ENCODE measurements around the gene KCNA2. TPM values are rescaled to one million over a fixed set of nuclear protein-coding genes. Genes with fewer than 3 reads are reported as not detected.

The KCNA2 gene
- polyA plus RNA-seq, 1 of the 3 experiments (the other 2 are of a cell fraction): not detected

DNA sequence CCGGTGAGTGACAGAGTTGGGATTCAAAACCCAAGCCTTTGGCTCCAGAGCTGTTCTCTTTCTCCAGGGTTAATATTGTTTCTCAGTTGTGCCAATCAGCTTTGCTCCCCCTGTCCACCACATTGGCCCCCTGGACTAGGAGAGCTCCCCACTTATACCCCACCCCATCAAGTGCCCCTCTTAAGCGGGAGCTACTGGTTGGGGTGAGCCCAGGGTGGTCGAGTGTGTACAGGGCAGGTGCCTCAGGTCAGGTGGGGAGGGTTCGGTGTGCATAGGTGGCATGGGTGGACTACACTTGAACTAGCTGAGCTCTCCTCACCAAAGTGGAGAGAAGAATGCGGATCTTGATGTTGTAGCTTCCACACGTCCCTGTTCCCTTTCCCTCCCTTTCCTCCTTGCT is 14.2 kb downstream of the KCNA2 start:
- H3K9me3 ChIP-seq: no peaks in the 10 kb centered on the region
- no peak overlapping the region for H3K4me3 ChIP-seq (ENCODE audit: low read depth in 2 of 2, low read length in 1 of 2)
- DNase-seq: no peak
- H2AFZ ChIP-seq (ENCODE audit: low read depth): no peak overlapping the region
- peaks cover 5% of the 10 kb centered on the region; the same call in 1 of the 2 replicates for H3K27me3 ChIP-seq (ENCODE audit: insufficient read depth)
- ChIA-PET POLR2A (no interaction called here), CTCF (interaction anchor here (0.8 to 1.6 kb wide), 5 partner anchors 36 to 191 kb away, joined by 3 to 5 read pairs (median 4); no protein-coding TSS in a partner anchor)
- TF ChIP-seq, protein P1, sequence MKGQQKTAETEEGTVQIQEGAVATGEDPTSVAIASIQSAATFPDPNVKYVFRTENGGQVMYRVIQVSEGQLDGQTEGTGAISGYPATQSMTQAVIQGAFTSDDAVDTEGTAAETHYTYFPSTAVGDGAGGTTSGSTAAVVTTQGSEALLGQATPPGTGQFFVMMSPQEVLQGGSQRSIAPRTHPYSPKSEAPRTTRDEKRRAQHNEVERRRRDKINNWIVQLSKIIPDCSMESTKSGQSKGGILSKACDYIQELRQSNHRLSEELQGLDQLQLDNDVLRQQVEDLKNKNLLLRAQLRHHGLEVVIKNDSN (IDR thresholded peaks at IDR 0.05; ENCODE audit: borderline replicate concordance, low read depth): no peak
- TF ChIP-seq NFIC (IDR thresholded peaks at IDR 0.05; ENCODE audit: borderline replicate concordance): no peak
- TF ChIP-seq, protein P2, sequence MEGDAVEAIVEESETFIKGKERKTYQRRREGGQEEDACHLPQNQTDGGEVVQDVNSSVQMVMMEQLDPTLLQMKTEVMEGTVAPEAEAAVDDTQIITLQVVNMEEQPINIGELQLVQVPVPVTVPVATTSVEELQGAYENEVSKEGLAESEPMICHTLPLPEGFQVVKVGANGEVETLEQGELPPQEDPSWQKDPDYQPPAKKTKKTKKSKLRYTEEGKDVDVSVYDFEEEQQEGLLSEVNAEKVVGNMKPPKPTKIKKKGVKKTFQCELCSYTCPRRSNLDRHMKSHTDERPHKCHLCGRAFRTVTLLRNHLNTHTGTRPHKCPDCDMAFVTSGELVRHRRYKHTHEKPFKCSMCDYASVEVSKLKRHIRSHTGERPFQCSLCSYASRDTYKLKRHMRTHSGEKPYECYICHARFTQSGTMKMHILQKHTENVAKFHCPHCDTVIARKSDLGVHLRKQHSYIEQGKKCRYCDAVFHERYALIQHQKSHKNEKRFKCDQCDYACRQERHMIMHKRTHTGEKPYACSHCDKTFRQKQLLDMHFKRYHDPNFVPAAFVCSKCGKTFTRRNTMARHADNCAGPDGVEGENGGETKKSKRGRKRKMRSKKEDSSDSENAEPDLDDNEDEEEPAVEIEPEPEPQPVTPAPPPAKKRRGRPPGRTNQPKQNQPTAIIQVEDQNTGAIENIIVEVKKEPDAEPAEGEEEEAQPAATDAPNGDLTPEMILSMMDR (IDR thresholded peaks at IDR 0.05): no peak
- TF ChIP-seq POLR2AphosphoS5 (IDR thresholded peaks at IDR 0.05; ENCODE audit: low read depth, low read length): no peak
- TF ChIP-seq RXRA (IDR thresholded peaks at IDR 0.05; ENCODE audit: borderline replicate concordance, low read depth): no peak
- TF ChIP-seq, protein P3, sequence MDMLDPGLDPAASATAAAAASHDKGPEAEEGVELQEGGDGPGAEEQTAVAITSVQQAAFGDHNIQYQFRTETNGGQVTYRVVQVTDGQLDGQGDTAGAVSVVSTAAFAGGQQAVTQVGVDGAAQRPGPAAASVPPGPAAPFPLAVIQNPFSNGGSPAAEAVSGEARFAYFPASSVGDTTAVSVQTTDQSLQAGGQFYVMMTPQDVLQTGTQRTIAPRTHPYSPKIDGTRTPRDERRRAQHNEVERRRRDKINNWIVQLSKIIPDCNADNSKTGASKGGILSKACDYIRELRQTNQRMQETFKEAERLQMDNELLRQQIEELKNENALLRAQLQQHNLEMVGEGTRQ (IDR thresholded peaks at IDR 0.05; ENCODE audit: borderline replicate concordance, low read depth, low read length): no peak
- TF ChIP-seq TCF12 (IDR thresholded peaks at IDR 0.05): no peak
- TF ChIP-seq JUND (IDR thresholded peaks at IDR 0.05): no peak
- TF ChIP-seq TEAD4 (IDR thresholded peaks at IDR 0.05; ENCODE audit: borderline replicate concordance, insufficient read depth): no peak
- TF ChIP-seq SMC3 (IDR thresholded peaks at IDR 0.05; ENCODE audit: low read depth, low read length): no peak
- TF ChIP-seq MEF2A (IDR thresholded peaks at IDR 0.05; ENCODE audit: borderline replicate concordance, low read depth): no peak
- TF ChIP-seq TAF1 (IDR thresholded peaks at IDR 0.05; ENCODE audit: borderline replicate concordance, low read depth, low read length): no peak
- no peak for TF ChIP-seq FOSL2 (IDR thresholded peaks at IDR 0.05; ENCODE audit: borderline replicate concordance, low read depth)
- no peak for TF ChIP-seq RFX5 (IDR thresholded peaks at IDR 0.05; ENCODE audit: low read length)
- TF ChIP-seq GABPA (IDR thresholded peaks at IDR 0.05; ENCODE audit: low read depth): no peak
- TF ChIP-seq YY1 (IDR thresholded peaks at IDR 0.05; ENCODE audit: low read depth): no peak
- TF ChIP-seq, protein P4, sequence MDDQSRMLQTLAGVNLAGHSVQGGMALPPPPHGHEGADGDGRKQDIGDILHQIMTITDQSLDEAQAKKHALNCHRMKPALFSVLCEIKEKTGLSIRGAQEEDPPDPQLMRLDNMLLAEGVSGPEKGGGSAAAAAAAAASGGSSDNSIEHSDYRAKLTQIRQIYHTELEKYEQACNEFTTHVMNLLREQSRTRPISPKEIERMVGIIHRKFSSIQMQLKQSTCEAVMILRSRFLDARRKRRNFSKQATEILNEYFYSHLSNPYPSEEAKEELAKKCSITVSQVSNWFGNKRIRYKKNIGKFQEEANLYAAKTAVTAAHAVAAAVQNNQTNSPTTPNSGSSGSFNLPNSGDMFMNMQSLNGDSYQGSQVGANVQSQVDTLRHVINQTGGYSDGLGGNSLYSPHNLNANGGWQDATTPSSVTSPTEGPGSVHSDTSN (IDR thresholded peaks at IDR 0.05): no peak
- TF ChIP-seq SIN3A (IDR thresholded peaks at IDR 0.05; ENCODE audit: borderline replicate concordance, low read depth, low read length): no peak
- H3K36me3 ChIP-seq (replicated peaks in 1 of 2; ENCODE audit: control insufficient read depth in 1 of 2, insufficient read depth in 2 of 2, low read length in 1 of 2): no peaks in the 10 kb centered on the region
- H3K9ac ChIP-seq: no peak overlapping the region
- WGBS (ENCODE audit: low lambda C conversion rate): 30% methylated on average over 6 of the region's 6 CpGs
- no peaks in the 10 kb centered on the region for H3K9me2 ChIP-seq
- no peak overlapping the region for H3K4me2 ChIP-seq
- no peaks in the 10 kb centered on the region for H4K20me1 ChIP-seq (ENCODE audit: insufficient read depth)
- no peaks in the 10 kb centered on the region for H3K4me1 ChIP-seq (ENCODE audit: control insufficient read depth in 1 of 2, insufficient read depth in 2 of 2, low read depth in 1 of 2, low read length in 1 of 2)
- H3F3A ChIP-seq (replicated peaks; ENCODE audit: insufficient read depth): no peaks in the 10 kb centered on the region
- no peak overlapping the region for H3K27ac ChIP-seq (ENCODE audit: low read depth in 2 of 2, low read length in 1 of 2)
- no peaks in the 10 kb centered on the region for H3K79me2 ChIP-seq (ENCODE audit: insufficient read depth)

Measured in SK-N-SH (cell line).